HepG2 (cell line): ENCODE data around the gene TNFSF10. TPM values are rescaled to one million over a fixed set of nuclear protein-coding genes. Genes with fewer than 3 reads are reported as not detected.

Experiments used
- ATAC-seq: fragments of 200-7000 bp; cut with Tn5 transposase; 3 replicates; pipeline ENCODE4 v1.9.1; 2020; ENCODE audit warnings: mild to moderate bottlenecking, moderate library complexity
- BruUV-seq: library from RNA; stranded (reverse); fragments of 400-500 nt; replicated peaks from 2 replicates; lab custom pipeline; 2021; lab: Mats Ljungman, UMichigan
- CTCF ChIA-PET: fragments of 300-600 bp; formaldehyde crosslinking; extraction: SDS; loops from one replicate; lab custom pipeline; 2021; ENCODE audit warnings: low total read pairs, inconsistent platforms, low intra/inter-chr PET ratio; lab: Yijun Ruan, JAX
- POLR2A ChIA-PET: fragments of 350-600 bp; sonication (Branson Sonifier 250); formaldehyde crosslinking; loops from one replicate; lab custom pipeline; 2020; ENCODE audit warnings: antibody characterized with exemption, inconsistent platforms; lab: Yijun Ruan, JAX
- DNase-seq: peaks from one replicate; pipeline ENCODE4 v3.0.0-alpha.2; 2015; ENCODE audit warnings: low spot score
- FAIRE-seq: peaks from 3 replicates; lab custom pipeline; 2011; peaks lifted over from hg19 to GRCh38; lab: Jason Lieb, UNC
- H2AFZ ChIP-seq: one replicate; pipeline ENCODE4 v1.6.1; 2011; ENCODE audit warnings: low read length, inconsistent platforms
- H3K27ac ChIP-seq: fragments of 300-600 bp; 3 replicates; pipeline ENCODE4 v1.8.0; 2011; ENCODE audit warnings: mixed run types, mild to moderate bottlenecking, mixed read lengths, low read length, inconsistent platforms; ENCODE audit not compliant: insufficient read depth; ENCODE audit errors: extremely low read length
- H3K27me3 ChIP-seq, 2 experiments: fragments of 200-600 bp in 1 of 2; 2 replicates in 1 of 2; 3 replicates in 1 of 2; pipeline versions ENCODE4 v1.6.0 to v1.8.0; 2011; ENCODE audit warnings: low read length in 2 of 2, mild to moderate bottlenecking in 2 of 2, moderate library complexity in 2 of 2, inconsistent platforms in 1 of 2; ENCODE audit not compliant: insufficient read depth in 2 of 2, control insufficient read depth in 1 of 2
- H3K36me3 ChIP-seq, 2 experiments: fragments of 200-600 bp in 1 of 2; replicated peaks in 1 of 2; 2 replicates in 1 of 2; 3 replicates in 1 of 2; pipeline versions ENCODE4 v1.5.1 to v1.8.0; 2011; ENCODE audit warnings: low read length in 2 of 2, inconsistent platforms in 1 of 2; ENCODE audit not compliant: insufficient read depth in 2 of 2, control insufficient read depth in 1 of 2
- H3K4me1 ChIP-seq: 2 replicates; pipeline ENCODE4 v1.5.1; 2012; ENCODE audit warnings: low read length, inconsistent platforms; ENCODE audit not compliant: insufficient read depth
- H3K4me2 ChIP-seq: 2 replicates; pipeline ENCODE4 v1.6.0; 2011; ENCODE audit warnings: low read depth, low read length, inconsistent platforms
- H3K4me3 ChIP-seq, 3 experiments: fragments of 200-600 bp in 1 of 3; sonication (generic), shearing (Covaris generic) in 1 of 3; replicated peaks in 1 of 3; 2 replicates each; pipeline ENCODE4 v1.5.1; 2011 to 2016; ENCODE audit warnings: low read length in 3 of 3, inconsistent platforms in 2 of 3, low read depth in 2 of 3, mild to moderate bottlenecking in 2 of 3, control low read depth in 1 of 3, mixed read lengths in 1 of 3; ENCODE audit not compliant: insufficient read depth in 1 of 3
- H3K79me2 ChIP-seq: one replicate; pipeline ENCODE4 v1.6.1; 2011; ENCODE audit warnings: low read length, inconsistent platforms; ENCODE audit not compliant: insufficient read depth
- H3K9ac ChIP-seq: 2 replicates; pipeline ENCODE4 v1.6.0; 2011; ENCODE audit warnings: mild to moderate bottlenecking, low read depth, low read length, inconsistent platforms; ENCODE audit not compliant: insufficient read depth
- H3K9me3 ChIP-seq: 2 replicates; pipeline ENCODE4 v1.5.1; 2012; ENCODE audit warnings: mild to moderate bottlenecking, low read length
- H4K20me1 ChIP-seq: 2 replicates; pipeline ENCODE4 v1.6.0; 2011; ENCODE audit warnings: inconsistent platforms, mild to moderate bottlenecking, low read length, moderate library complexity; ENCODE audit not compliant: insufficient read depth
- GABPA ChIP-seq, 2 experiments: IDR thresholded peaks; 2 replicates each; pipeline ENCODE4 v1.6.1; 2011 to 2016; ENCODE audit warnings: low read depth in 2 of 2, low read length in 1 of 2, missing biosample characterization in 1 of 2, missing genetic modification characterization in 1 of 2
- MAZ ChIP-seq, 2 experiments: sonication (generic) in 1 of 2; formaldehyde crosslinking in 1 of 2; IDR thresholded peaks; 2 replicates each; pipeline versions ENCODE4 v1.5.0 to v1.6.1; 2012 to 2020; ENCODE audit warnings: low read depth in 2 of 2, mild to moderate bottlenecking in 2 of 2, borderline replicate concordance in 1 of 2, improper control_type of control experiment in 1 of 2, low read length in 1 of 2, missing genetic modification reagents in 1 of 2, moderate library complexity in 1 of 2
- SNAI1 ChIP-seq: sonication (generic); formaldehyde crosslinking; IDR thresholded peaks from 2 replicates; pipeline ENCODE4 v1.5.0; 2020; ENCODE audit warnings: mild to moderate bottlenecking, missing genetic modification reagents, borderline replicate concordance
- ZMYM2 ChIP-seq: sonication (generic); formaldehyde crosslinking; IDR thresholded peaks from 2 replicates; pipeline ENCODE4 v1.8.0; 2022; ENCODE audit warnings: mild to moderate bottlenecking, missing genetic modification reagents
- ZNF292 ChIP-seq: sonication (generic); formaldehyde crosslinking; IDR thresholded peaks from 2 replicates; pipeline ENCODE4 v1.8.1; 2022; ENCODE audit warnings: mild to moderate bottlenecking, low read depth, missing genetic modification reagents, borderline replicate concordance
- ZNF761 ChIP-seq: sonication (generic); formaldehyde crosslinking; conservative IDR thresholded peaks from 2 replicates; pipeline ENCODE4 v1.4.0; 2020; ENCODE audit warnings: mild to moderate bottlenecking, missing genetic modification reagents
- ZSCAN31 ChIP-seq: sonication (generic); formaldehyde crosslinking; IDR thresholded peaks from 2 replicates; pipeline ENCODE4 v1.5.0; 2020; ENCODE audit warnings: low read depth, mild to moderate bottlenecking, missing genetic modification reagents
- ZXDC ChIP-seq: sonication (generic); formaldehyde crosslinking; IDR thresholded peaks from 2 replicates; pipeline ENCODE4 v1.5.0; 2020; ENCODE audit warnings: mild to moderate bottlenecking, missing genetic modification reagents
- WGBS: methylation state at CpG from one replicate; pipeline ENCODE4 v1.1.6; 2017; ENCODE audit warnings: low lambda C conversion rate; 5-methylcytosine and 5-hydroxymethylcytosine counted together
- in situ Hi-C: cut with HindIII; loops from 2 replicates; pipeline ENCODE4 v1.10.0; 2017; ENCODE audit warnings: low pct_unique_long_range_greater_than_20kb; ENCODE audit not compliant: extremely low pct_ligation_motif_present
- intact Hi-C: fragments of 100-400 bp; cut with micrococcal nuclease; formaldehyde crosslinking; loops from one replicate; pipeline ENCODE4 v1.10.0; 2022; ENCODE audit not compliant: unreplicated experiment
- polyA plus RNA-seq, 8 experiments: library from polyadenylated mRNA; depleted of rRNA in 3 of 8; stranded (reverse) in 7 of 8; unstranded in 1 of 8; fragments of >200 nt; fragmentation: Illumina TruSeq in 4 of 8; extraction: Trizol in 4 of 8; gene quantifications; 2 replicates each; pipeline versions ENCODE4 v1.2.1 to v1.2.3, GENCODE V29; 2011 to 2016; ENCODE audit warnings: low read depth in 4 of 8, missing spikeins in 1 of 8, mixed read lengths in 1 of 8; ENCODE audit not compliant: insufficient read depth in 1 of 8
- total RNA-seq, 5 experiments: library from RNA; depleted of rRNA; stranded (reverse); fragments of >200 nt; fragmentation: Illumina TruSeq; extraction: Trizol; gene quantifications; 2 replicates each; pipeline ENCODE4 v1.2.3, GENCODE V29; 2016; ENCODE audit warnings: low read depth in 1 of 5

TNFSF10 gene
- total and polyA plus RNA-seq, 2 of the 13 experiments (the other 11 are each of a cell fraction or from before 2014, with no cell fraction given), result 8.4 to 9.9 TPM

- no peak overlapping the region for H3K27ac ChIP-seq
- no peak for TF ChIP-seq GABPA (IDR thresholded peaks at IDR 0.05; ENCODE audit: low read depth, low read length)
- TF ChIP-seq GABPA (CRISPR knock-in tag; IDR thresholded peaks at IDR 0.05; ENCODE audit: low read depth), result 0 out of 2 replicates have a peak, but pooled peaks have one; percentile 30
- TF ChIP-seq SNAI1, result no peak
- no peak for TF ChIP-seq ZNF292 (CRISPR knock-in tag)
- no peak for TF ChIP-seq ZMYM2
- TF ChIP-seq ZSCAN31, result no peak
- no TSS peak for BruUV-seq
- no peaks in the 10 kb centered on the region for H4K20me1 ChIP-seq
- H3K79me2 ChIP-seq, result no peaks in the 10 kb centered on the region
- ATAC-seq (no peak; the same call in 2 of the 3 replicates), FAIRE-seq (no peak), DNase-seq (no peak)
- no peak overlapping the region for H3K4me2 ChIP-seq
- H3K36me3 ChIP-seq, result no peaks in the 10 kb centered on the region
- in situ Hi-C loops (no loop called here), intact Hi-C loops (no loop called here)
- WGBS, result 70% methylated on average over 1 of the region's 1 CpG
- H3K9ac ChIP-seq, result no peak overlapping the region
- ChIA-PET POLR2A (no interaction called here), CTCF (no interaction called here)
- no peak overlapping the region for H3K4me3 ChIP-seq
- no peaks in the 10 kb centered on the region for H3K27me3 ChIP-seq
- H3K4me1 ChIP-seq, result peaks cover 33% of the 10 kb centered on the region
- H2AFZ ChIP-seq, result no peak overlapping the region
- peaks cover 6% of the 10 kb centered on the region; the same call in 1 of the 2 replicates for H3K9me3 ChIP-seq
Observed at GRCh38 chr3:172536505-172536904, 13.3 kb upstream of the TNFSF10 start.

- Histone ChIP-seq H3K36me3 (no peaks in the 10 kb centered on the region), H3K4me1 (peaks cover 9% of the 10 kb centered on the region; the same call in 1 of the 2 replicates), H3K27ac (no peak overlapping the region), H3K27me3 (no peaks in the 10 kb centered on the region), H3K9me3 (no peaks in the 10 kb centered on the region), H3K4me3 (no peak overlapping the region), H3K4me2 (no peak overlapping the region), H3K9ac (no peak overlapping the region), H2AFZ (peak overlapping the region; percentile 70), H3K79me2 (no peaks in the 10 kb centered on the region), H4K20me1 (no peaks in the 10 kb centered on the region)
- DNase-seq, result no peak
- ChIA-PET CTCF (no interaction called here), POLR2A (interaction anchor here (1.2 kb wide), 1 partner anchor 71 kb away, joined by 3 read pairs; no protein-coding TSS in a partner anchor)
- no TSS peak for BruUV-seq
- intact Hi-C loops, result loop anchor here (1.0 kb wide), 1 partner anchor 115 kb away; no protein-coding TSS in a partner anchor
- TF ChIP-seq ZNF761 (peak; percentile 71; the same call in 1 of the 2 replicates), MAZ (IDR thresholded peaks at IDR 0.05; ENCODE audit: borderline replicate concordance, low read depth, low read length) (no peak), MAZ (CRISPR knock-in tag; IDR thresholded peaks at IDR 0.05; ENCODE audit: low read depth) (no peak), ZXDC (CRISPR knock-in tag) (no peak)
- FAIRE-seq, result peak; percentile 36
- in situ Hi-C loops, result no loop called here
- peak; percentile 91 for ATAC-seq
- 6% methylated on average over 2 of the region's 2 CpGs for WGBS
Observed at GRCh38 chr3:172530566-172530965, 7.3 kb upstream of the TNFSF10 start.
